Glutamatergic neuron (in vitro differentiated cells): ENCODE results near the gene ARL8B. TPM values are rescaled to one million over a fixed set of nuclear protein-coding genes. Genes with fewer than 3 reads are reported as not detected.

Source experiments
- DNase-seq: peaks from one replicate; pipeline ENCODE4 v3.0.0; 2022
- H3K27ac Mint-ChIP-seq: one replicate; pipeline ENCODE4 v1.8.0; 2020; ENCODE audit warnings: mild to moderate bottlenecking, mixed read lengths, inconsistent platforms; ENCODE audit not compliant: unreplicated experiment
- H3K27me3 Mint-ChIP-seq: one replicate; pipeline ENCODE4 v1.8.0; 2020; ENCODE audit warnings: mild to moderate bottlenecking, moderate library complexity, mixed read lengths, inconsistent platforms; ENCODE audit not compliant: unreplicated experiment
- H3K36me3 Mint-ChIP-seq: one replicate; pipeline ENCODE4 v1.8.0; 2020; ENCODE audit warnings: mild to moderate bottlenecking, mixed read lengths, inconsistent platforms; ENCODE audit not compliant: unreplicated experiment
- H3K4me1 Mint-ChIP-seq: one replicate; pipeline ENCODE4 v1.8.0; 2020; ENCODE audit warnings: mild to moderate bottlenecking, low read depth, mixed read lengths, inconsistent platforms; ENCODE audit not compliant: unreplicated experiment
- H3K4me3 Mint-ChIP-seq: one replicate; pipeline ENCODE4 v1.8.0; 2020; ENCODE audit warnings: mild to moderate bottlenecking, mixed read lengths, inconsistent platforms; ENCODE audit not compliant: unreplicated experiment
- H3K9me3 Mint-ChIP-seq: one replicate; pipeline ENCODE4 v1.8.0; 2020; ENCODE audit warnings: mild to moderate bottlenecking, moderate library complexity, mixed read lengths, inconsistent platforms; ENCODE audit not compliant: unreplicated experiment
- total RNA-seq: library from RNA; stranded (reverse); fragmentation: NEBNext Ultra II Directional; extraction: Animal tissue kit (Norgen Biotek cat#: 25700); gene quantifications from one replicate; pipeline ENCODE4 v1.2.1, GENCODE V29; 2021; ENCODE audit not compliant: unreplicated experiment
- TF ChIP-seq, protein P1 (sequence below): fragments of 200-600 bp; sonication (generic); IDR thresholded peaks from one replicate; pipeline ENCODE4 v1.5.0; 2021; ENCODE audit not compliant: partially characterized antibody, unreplicated experiment

The ARL8B gene
- total RNA-seq, 1 donor from 2014 or later: 33.9 TPM

DNA sequence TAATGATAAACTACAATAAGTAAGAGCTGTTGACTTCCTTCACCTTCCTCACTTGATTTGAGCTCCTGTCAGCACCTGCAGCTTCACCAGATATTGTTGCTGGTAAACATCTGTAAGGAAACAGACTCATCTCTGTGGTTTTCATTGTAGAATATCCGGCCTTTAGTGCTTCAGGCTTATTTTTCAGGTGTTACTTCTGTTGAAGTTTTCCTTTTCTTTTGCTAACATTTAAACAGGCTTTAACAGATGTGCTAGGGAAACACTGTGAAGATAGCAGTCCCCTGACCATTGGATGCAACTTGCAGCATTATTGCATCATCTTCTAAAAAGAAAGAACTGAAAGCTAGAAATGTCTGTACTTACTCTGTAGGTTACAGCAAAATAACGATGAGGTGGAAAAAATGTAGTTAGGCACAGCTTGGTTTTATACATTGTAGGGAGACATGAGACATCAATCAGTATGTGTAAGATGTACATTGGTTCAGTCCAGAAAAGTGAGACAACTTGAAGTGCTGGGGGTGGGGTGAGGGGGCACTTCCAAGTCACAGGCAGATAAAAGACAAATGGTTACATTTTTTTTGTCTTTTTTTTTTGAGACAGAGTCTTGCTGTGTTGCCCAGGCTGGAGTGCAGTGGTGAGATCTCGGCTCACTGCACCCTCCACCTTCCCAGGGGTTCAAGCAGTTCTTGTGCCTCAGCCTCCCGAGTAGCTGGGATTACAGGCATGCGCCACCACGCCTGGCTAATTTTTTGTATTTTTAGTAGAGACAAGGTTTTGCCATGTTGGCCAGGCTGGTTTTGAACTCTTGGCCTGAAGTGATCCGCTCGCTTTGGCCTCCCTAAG, 75.6 kb downstream of the ARL8B start:
- no peak for DNase-seq
- TF ChIP-seq, protein P1, sequence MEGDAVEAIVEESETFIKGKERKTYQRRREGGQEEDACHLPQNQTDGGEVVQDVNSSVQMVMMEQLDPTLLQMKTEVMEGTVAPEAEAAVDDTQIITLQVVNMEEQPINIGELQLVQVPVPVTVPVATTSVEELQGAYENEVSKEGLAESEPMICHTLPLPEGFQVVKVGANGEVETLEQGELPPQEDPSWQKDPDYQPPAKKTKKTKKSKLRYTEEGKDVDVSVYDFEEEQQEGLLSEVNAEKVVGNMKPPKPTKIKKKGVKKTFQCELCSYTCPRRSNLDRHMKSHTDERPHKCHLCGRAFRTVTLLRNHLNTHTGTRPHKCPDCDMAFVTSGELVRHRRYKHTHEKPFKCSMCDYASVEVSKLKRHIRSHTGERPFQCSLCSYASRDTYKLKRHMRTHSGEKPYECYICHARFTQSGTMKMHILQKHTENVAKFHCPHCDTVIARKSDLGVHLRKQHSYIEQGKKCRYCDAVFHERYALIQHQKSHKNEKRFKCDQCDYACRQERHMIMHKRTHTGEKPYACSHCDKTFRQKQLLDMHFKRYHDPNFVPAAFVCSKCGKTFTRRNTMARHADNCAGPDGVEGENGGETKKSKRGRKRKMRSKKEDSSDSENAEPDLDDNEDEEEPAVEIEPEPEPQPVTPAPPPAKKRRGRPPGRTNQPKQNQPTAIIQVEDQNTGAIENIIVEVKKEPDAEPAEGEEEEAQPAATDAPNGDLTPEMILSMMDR: no peak
- no peaks in the 10 kb centered on the region for H3K36me3 Mint-ChIP-seq
- peaks cover 11% of the 10 kb centered on the region for H3K4me1 Mint-ChIP-seq
- H3K27me3 Mint-ChIP-seq: peaks cover 3% of the 10 kb centered on the region
- H3K9me3 Mint-ChIP-seq: no peaks in the 10 kb centered on the region
- H3K4me3 Mint-ChIP-seq: peak overlapping the region; percentile 44
- peak overlapping the region; percentile 93 for H3K27ac Mint-ChIP-seq

DNA sequence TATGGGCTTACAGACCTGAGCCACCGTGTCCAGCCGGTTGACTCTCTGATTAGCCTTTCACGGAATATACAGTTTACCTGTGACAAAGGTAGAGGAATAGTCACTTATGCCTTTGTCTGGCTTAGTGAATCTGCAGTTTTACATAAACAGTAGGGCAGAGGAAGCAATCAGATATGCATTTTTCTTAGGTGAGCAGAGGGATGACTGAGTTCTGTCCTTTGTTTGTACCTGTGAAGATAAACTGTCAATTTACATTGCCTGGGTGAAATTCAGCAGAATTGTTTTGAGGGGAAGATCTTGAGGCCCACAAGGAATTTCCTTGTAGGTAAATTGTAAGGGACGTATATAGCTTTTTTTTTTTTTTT, 76.2 kb downstream of the ARL8B start:
- H3K27me3 Mint-ChIP-seq: peaks cover 3% of the 10 kb centered on the region
- H3K27ac Mint-ChIP-seq: no peak overlapping the region

DNA sequence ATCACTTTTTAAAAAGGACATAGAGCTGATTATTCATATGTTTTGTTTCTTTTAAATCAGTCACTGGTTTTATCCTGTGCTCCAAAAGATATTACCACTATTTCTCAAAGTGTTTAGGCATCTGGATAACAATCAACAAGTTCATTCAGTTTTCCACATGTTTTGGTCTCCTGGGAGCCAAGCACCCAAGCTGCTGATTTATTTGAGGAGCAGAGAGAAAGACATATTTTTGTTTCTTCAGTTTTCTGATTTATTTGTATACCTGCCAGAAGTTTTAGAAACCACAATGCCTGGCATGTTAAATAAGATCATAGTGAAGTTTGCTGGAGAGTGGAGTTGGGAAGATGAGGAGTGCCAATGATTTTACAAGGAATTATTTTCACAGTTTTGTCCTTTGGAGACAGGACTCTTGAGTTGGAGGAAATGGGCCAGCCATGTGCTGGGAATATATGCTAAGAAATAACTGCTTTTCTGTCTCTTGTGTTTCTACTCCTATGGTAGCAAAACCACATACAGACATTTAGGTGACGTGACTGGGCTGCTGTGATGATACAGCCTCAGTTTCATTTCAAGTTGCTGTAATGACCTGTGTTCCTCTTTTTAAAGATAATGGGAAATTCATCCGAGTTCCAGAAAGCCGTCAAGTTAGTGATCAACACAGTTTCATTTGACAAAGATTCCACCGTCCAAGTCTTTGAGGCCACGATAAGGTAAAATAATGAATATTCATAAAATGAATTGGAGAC, 77.1 kb downstream of the ARL8B start:
- Mint-ChIP-seq H3K9me3 (no peaks in the 10 kb centered on the region), H3K4me1 (peaks cover 11% of the 10 kb centered on the region), H3K27ac (no peak overlapping the region), H3K27me3 (peaks cover 3% of the 10 kb centered on the region), H3K36me3 (no peaks in the 10 kb centered on the region), H3K4me3 (no peak overlapping the region)
- TF ChIP-seq, protein P1: no peak
- DNase-seq: no peak

More for the DNA sequence above, 76.2 kb downstream of the ARL8B start:
- TF ChIP-seq, protein P1: no peak
- H3K9me3 Mint-ChIP-seq: no peaks in the 10 kb centered on the region
- no peaks in the 10 kb centered on the region for H3K36me3 Mint-ChIP-seq
- no peak for DNase-seq
- H3K4me1 Mint-ChIP-seq: peaks cover 11% of the 10 kb centered on the region
- H3K4me3 Mint-ChIP-seq: no peak overlapping the region

DNA sequence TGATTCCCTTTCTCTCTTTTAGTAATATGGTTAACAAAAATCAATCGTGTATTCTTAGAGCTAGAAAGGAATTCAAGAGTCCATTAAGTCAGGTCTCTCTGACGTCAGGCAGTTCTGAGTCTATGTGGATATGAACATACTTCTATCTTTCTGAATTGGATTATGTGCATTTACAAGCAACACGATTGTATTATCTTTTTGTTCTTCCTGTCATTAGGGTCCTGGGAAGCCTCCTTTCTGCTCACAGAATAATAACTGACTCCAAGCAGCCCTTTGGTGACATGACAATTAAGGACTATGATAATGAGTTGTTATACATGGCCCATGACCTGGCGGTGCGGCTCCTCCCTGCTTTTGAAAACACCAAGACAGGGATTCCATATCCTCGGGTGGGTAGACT, 79.4 kb downstream of the ARL8B start:
- Mint-ChIP-seq H3K36me3 (no peaks in the 10 kb centered on the region), H3K4me1 (peaks cover 11% of the 10 kb centered on the region), H3K4me3 (no peak overlapping the region), H3K27ac (no peak overlapping the region), H3K27me3 (peaks cover 3% of the 10 kb centered on the region), H3K9me3 (no peaks in the 10 kb centered on the region)
- no peak for DNase-seq
- TF ChIP-seq, protein P1: no peak

DNA sequence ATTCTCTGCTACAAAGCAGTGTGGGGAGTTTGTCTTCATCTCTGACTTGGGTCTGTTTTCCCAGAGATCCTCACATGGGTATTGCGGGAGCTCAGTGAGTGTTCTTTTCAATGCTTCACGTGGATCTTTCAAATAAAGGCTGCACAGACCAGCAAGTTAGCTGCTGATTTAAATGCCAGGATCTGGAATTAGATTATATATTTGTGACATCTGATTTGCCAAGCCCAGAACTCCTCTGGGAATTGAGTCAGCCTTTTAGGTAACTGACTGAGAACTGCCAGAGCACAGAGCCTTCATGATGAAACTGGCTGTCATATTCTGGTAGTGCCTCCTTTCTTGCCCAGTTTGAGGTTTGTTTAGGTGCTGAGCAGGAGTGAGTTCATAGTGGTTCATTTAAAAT, 80.1 kb downstream of the ARL8B start:
- no peak overlapping the region for H3K4me3 Mint-ChIP-seq
- H3K4me1 Mint-ChIP-seq: peaks cover 10% of the 10 kb centered on the region
- TF ChIP-seq, protein P1: no peak

More for the DNA sequence above, 80.1 kb downstream of the ARL8B start:
- Mint-ChIP-seq H3K9me3 (no peaks in the 10 kb centered on the region), H3K27ac (peak overlapping the region; percentile 80), H3K36me3 (no peaks in the 10 kb centered on the region), H3K27me3 (peaks cover 3% of the 10 kb centered on the region)
- no peak for DNase-seq
